NCI-H1105 (cell line): ENCODE data around the gene DTNB.
A peak's percentile ranks its signal among the peaks of the same experiment; 100 is the strongest.
"Not testable (repeated sequence)": the region's sequence is repeated elsewhere in the genome, so short reads cannot be mapped to it uniquely, and the experiment has no call there.

ENCODE experiments used
- DNase-seq: peaks from one replicate; lab custom pipeline; 2025; lab: John Stamatoyannopoulos, UW

Gene DTNB

GRCh38 chr2:25673300-25674076, at the start of gene DTNB:
Gene DTNB, minus strand, starts transcription at chr2:25673577. Its CDS starts 20,917 bp downstream, at chr2:25652660.
- DNase-seq: peak; percentile 68

- no peak for DNase-seq
These were observed 48.8 kb upstream of the DTNB start for GRCh38 chr2:25722224-25722623.

GRCh38 chr2:25720575-25720974, 47.2 kb upstream of the DTNB start:
- no peak for DNase-seq

GRCh38 chr2:25714740-25715139, 41.4 kb upstream of the DTNB start:
- DNase-seq: no peak

GRCh38 chr2:25712455-25712854, 39.1 kb upstream of the DTNB start:
- DNase-seq: no peak

GRCh38 chr2:25711675-25712354, 38.4 kb upstream of the DTNB start:
- no peak for DNase-seq

GRCh38 chr2:25710750-25711149, 37.4 kb upstream of the DTNB start:
- no peak for DNase-seq

GRCh38 chr2:25709349-25709748, 36.0 kb upstream of the DTNB start:
- DNase-seq: no peak

GRCh38 chr2:25707927-25708590, 34.7 kb upstream of the DTNB start:
- no peak for DNase-seq

- DNase-seq: not testable (repeated sequence)
These were observed 32.2 kb upstream of the DTNB start for GRCh38 chr2:25705575-25705974.

- DNase-seq: no peak
These were observed 28.4 kb upstream of the DTNB start for GRCh38 chr2:25701801-25702200.

- DNase-seq: peak; percentile 22
These were observed 26.9 kb upstream of the DTNB start for GRCh38 chr2:25700221-25700660.

GRCh38 chr2:25699216-25699615, 25.8 kb upstream of the DTNB start:
- no peak for DNase-seq

- no peak for DNase-seq
These were observed 25.4 kb upstream of the DTNB start for GRCh38 chr2:25698752-25699151.

- DNase-seq: no peak
These were observed 24.4 kb upstream of the DTNB start for GRCh38 chr2:25697559-25698341.

GRCh38 chr2:25692737-25693445, 19.5 kb upstream of the DTNB start:
- DNase-seq: no peak

- DNase-seq: no peak
These were observed 18.8 kb upstream of the DTNB start for GRCh38 chr2:25692143-25692542.

- DNase-seq: no peak
These were observed 16.7 kb upstream of the DTNB start for GRCh38 chr2:25690058-25690457.

- DNase-seq: no peak
These were observed 14.9 kb upstream of the DTNB start for GRCh38 chr2:25688236-25688635.

- no peak for DNase-seq
These were observed 12.4 kb upstream of the DTNB start for GRCh38 chr2:25685741-25686140.
